CD4-positive, alpha-beta T cell treated with Interleukin-17A for 1 hour (primary cell): ENCODE measurements around the gene SLC35B2.
A peak's percentile ranks its signal among the peaks of the same experiment; 100 is the strongest.

Experiments
- DNase-seq: peaks from one replicate; pipeline ENCODE4 v3.0.0-alpha.2; 2020

Gene SLC35B2

DNA sequence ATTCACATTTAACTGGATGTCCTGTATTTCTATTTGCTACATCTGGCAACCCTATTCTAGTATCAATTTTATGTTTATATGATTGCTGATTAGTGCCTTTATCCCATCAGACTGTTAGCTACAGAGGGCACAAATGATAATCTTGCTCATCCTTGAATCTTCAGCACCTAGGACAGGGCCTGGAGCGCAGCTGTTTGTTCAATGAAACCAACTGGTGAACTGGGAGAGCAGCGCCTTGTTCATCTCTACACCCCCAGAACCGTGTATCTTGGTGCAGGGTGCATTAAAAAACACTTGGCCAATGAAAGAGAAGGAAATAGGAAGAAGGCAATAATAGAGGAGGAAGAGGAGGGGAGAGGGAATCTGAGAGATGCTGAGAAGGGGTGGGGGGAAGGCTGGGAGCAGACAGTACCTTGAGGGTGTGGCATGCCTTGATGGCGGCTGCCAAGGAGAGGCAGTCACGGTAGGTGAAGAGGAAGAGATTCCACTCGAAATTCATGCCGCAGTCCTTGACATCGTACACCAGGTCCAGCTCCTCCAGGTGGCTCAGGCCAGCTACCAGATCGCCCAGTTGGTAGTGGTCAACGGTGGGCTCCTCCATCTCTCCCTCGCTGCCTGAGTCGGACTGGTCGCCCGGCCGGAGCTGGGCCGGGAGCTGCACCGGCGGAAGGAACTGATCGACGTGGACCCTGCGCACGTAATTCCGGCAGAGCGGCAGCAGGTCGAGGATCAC, 28.4 kb upstream of the SLC35B2 start:
- DNase-seq: no peak

DNA sequence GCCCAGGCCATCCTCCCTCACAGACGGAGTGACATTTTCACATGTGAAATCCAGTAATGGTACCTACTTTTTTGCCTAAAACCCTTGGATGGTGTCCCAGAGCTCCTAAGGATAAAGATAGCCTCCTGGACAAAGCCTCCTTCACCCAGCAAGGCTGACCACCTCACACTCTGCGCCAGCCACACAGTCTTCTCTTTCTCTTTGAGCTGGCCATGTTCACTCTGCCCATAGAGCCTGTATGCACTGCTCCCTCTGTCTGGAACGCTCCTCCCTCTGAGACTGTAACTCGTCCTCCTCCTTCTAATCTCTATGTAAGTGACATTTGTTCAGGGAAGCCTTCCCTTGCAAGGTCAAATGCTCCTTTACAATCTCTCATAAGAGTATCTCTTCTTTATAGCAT, 27.5 kb upstream of the SLC35B2 start:
- no peak for DNase-seq

DNA sequence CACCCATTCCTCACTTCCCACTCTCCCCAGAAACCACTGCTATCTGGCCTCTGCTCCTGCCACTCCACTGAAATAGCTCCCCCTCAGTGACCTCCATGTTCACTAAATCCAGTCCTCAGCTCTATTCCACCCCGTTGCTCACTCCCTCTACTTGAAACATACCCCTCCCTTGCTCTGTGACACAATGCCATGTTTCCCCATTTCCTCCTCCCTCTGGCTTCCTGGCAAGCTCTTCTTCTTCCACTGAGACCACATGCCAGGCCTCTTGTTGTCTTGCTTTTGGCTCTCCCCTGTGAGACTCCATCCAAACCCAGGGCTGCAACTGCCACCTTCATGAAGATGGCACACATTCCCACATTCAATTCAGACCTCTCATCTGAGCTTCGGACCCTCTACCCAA, 26.8 kb upstream of the SLC35B2 start:
- DNase-seq: no peak

DNA sequence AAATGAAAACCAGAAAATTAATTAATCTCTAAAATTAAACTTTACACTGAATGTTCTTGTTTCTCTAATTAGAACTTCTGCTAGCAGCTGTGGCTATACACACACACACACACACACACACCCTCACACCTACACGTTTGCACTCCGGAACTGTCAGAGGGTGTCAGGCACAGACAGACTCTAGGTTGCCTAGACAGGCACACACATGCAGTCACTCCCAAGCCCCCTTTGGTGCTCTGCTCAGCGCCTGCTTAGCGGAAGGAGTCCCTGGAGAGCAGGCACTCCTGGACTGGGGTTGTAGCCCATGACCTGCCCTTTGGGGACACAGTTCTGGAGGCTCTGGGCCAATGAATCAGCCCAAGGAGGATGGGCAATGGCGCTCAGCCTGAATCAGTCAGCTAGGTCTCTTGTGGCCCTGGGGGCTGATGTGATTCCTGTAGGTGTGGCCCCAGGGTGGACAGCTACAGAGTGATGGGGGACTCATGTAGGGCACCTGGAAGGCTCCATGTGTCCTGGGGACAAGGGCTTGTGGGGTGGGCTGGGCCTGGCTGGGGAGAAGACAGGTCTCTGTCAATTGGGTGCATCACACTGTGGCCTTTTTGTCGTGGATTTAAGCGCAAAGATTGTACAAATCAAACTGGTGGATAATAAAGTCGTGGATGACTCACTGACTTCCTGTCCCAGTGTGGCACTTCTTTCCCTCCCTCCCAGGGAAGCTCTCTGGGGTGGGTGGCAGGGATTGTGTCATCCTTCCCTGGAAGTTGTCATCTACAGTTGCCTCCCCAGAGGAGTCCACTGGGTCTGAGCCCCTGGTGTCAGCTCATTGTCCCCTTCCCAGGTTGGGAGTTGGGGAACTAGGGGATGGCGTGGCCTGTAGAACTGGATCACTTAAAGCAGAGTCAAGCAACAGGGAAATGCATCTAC, 21.7 kb upstream of the SLC35B2 start:
- no peak for DNase-seq

DNA sequence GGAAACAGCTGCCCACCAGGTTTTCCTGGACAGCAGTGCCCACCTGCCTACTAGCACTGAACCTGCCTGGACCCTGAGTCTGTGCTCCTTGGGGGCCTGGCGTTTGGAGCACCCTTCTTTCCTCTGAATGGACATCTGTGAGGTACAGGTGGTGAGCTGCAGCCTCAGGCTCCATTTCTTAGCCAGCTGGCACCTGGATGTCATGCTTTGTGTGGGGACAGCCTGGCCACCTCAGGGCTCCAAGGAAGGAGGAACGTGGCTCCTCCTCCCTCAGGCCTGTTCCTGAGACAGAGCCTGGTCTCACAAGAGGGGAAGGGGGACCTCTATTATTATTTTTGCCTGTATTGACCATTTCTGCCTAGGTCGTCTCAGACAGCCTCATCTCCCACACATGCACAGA, 21.0 kb upstream of the SLC35B2 start:
- DNase-seq: no peak

DNA sequence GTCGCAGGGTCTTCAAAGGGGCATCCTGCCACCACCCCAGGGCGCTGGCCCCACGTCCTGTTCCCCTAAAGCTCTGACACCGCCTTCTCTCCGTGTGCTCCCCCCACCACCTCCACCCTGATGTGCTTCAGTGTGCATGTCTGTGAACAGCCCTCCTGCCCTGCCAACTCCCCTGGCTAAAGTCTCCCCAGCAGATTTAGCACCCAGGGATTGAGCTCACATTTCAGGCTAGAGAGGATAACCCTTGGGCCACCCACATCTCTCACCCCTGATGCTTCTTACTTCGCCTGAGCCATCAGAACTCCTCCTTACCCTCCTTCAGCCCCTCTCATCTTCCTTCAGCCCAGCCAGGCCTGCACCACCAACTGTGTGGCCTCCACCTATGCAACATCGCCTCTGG, 20.4 kb upstream of the SLC35B2 start:
- DNase-seq: no peak

DNA sequence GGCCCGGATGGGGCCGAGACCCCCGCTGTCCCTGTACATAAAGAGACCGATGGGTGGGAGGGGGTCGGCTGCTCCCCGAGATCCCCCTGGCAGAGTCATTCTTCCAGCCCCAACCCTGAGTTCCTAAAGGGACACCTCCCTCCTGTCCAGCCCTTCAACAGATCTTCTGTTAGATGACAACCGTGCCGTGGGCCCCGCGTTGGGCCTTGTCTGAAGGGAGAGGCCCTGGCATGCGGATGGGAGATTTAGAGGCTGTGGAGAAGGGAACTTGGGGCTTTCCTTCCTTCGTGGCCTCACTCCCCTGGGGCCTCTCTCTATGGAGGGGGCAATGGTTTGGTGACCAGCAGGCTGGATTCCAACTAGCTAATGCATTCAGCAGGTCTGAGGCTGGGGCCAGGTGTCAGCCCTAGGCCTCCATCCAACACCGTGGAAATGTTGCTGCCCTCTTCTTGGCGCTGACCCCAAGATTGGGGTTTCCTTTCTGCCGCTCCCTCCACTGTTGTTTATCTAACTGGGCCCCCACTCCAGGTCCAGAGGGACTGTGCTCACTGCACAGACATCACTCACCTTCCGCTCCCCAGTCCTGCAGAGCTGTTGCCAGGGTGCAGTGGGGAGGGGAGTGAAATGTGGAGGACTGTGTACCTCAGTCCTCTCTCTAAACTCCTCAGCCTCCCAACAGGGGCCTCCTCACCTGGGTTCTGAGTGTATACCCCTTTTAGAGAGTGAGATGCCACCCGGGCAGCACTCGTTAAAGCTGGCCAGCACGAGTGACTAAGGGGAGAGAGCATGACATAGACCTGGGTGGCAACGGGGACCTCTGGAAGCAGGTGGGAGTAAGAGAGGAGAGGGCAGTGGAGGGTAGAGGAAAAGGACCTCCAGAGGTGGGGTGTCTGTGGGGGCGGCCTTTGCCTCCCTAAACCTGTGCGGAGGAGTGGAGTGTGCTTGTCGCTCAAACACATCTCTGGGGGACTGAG, 19.6 kb upstream of the SLC35B2 start:
- no peak for DNase-seq

DNA sequence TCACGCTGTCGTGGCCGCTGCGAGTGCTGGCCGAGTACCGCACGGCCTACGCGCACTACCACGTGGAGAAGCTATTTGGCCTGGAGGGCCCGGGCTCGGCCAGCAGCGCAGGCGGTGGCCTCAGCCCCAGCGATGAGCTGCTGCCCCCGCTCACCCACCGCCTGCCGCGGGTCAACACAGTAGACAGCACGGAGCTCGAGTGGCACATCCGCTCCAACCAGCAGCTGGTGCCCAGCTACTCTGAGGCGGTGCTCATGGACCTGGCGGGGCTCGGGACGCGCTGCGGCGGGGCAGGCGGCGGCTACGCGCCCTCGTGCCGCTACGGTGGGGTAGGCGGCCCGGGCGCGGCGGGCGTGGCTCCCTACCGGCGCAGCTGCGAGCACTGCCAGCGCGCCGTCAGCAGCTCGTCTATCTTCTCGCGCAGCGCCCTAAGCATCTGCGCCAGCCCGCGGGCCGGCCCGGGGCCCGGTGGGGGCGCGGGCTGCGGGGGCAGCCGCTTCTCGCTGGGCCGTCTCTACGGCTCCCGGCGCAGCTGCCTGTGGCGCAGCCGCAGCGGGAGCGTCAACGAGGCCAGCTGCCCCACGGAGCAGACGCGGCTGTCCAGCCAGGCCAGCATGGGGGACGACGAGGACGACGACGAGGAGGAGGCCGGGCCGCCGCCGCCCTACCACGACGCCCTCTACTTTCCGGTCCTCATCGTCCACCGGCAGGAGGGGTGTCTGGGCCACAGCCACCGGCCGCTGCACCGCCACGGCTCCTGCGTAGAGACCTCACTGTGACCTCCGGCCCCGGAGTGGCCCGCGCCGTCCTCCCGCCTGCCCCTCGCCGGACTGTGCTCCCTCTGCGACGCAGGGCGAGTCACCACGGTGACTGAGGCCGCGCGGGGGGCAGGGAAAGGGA, 18.7 kb upstream of the SLC35B2 start:
- no peak for DNase-seq

DNA sequence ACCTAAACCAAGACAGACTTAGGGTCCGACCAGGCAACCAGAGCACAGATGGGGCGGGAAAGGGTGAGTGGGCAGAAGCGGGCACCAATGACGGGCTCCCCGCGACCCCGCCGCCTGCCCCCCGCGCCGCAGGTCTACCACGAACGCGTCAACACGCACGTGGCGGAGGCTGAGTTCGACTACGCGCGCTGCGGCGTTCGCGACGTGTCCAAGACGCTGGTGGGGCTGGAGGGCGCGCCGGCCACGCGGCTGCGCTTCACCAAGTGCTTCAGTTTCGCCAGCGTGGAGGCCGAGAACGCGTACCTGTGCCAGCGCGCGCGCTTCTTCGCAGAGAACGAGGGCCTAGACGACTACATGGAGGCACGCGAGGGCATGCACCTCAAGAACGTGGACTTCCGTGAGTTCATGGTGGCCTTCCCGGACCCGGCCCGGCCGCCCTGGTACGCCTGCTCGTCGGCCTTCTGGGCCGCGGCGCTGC, 18.0 kb upstream of the SLC35B2 start:
- DNase-seq: no peak

DNA sequence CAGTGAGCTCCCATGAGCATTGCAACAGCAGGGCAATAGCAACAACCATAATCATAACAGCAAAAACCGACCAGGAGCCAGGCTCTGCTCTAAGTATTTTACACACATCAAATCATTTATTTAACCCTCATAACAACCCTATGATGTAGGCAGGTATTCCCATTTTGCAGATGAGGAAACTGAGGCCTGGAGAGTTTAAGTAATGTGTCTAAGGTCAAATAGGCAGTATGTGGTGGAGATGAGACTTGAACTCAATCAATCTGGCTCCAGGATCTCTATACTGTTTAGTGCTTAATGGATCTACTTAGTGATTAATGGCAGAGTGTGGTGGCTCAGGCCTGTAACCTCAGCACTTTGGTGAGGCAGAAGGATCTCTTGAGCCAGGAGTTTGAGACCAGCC, 16.3 kb upstream of the SLC35B2 start:
- no peak for DNase-seq

DNA sequence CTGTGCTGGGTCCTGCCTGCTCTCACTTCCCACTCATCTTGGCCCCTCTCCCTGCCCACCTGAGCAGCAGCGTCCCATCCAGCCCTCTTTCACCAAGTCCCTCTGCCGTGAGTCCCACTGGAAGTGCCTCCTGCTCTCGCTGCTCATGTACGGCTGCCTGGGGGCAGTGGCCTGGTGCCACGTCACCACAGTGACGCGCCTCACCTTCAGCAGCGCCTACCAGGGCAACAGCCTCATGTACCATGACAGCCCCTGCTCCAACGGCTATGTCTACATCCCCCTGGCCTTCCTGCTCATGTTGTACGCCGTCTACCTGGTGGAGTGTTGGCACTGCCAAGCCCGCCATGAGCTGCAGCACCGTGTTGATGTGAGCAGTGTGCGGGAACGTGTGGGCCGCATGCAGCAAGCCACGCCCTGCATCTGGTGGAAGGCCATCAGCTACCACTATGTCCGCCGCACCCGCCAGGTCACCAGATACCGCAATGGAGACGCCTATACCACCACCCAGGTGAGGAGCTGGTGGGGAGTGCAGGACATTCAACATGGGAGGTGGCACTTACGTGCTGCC, 15.8 kb upstream of the SLC35B2 start:
- no peak for DNase-seq

DNA sequence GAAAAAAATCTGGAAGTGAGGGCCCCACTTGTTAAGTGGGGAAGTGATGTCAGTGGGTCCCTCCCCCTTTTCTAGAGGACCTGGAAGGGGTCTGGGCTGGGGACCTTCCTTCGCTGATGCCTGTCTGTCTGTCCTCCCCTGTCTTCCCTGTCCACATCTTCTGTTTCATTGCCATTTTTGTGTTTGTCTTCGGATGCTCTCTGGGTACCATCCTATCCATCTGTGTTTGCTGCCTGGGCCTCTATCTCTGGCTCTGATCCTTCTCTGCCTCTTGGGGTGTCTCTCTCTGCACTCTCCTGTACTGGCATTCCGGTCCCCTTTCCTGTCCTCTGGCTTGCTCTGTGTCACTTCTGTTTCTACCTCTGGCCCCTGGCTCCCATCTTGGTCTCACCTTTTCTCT, 15.2 kb upstream of the SLC35B2 start:
- DNase-seq: no peak

DNA sequence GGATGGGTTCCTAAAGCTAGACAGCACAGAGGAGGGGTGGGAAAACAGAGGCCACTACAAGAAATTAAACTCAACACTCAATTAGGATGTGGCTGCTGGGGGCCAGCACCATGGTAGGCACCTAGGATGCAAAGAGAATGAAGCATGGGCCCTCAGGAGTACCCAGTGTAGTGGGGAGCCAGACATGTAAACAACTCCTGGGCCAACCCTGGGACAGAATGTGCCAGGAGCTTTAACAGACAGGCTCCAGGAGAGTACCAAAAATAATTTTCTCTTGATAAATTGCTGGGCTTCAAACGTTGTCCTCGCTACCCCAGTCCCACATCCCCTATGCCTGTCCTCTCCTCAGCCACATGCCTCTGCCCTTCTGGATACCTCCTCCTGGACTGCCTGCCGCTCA, 14.6 kb upstream of the SLC35B2 start:
- no peak for DNase-seq

DNA sequence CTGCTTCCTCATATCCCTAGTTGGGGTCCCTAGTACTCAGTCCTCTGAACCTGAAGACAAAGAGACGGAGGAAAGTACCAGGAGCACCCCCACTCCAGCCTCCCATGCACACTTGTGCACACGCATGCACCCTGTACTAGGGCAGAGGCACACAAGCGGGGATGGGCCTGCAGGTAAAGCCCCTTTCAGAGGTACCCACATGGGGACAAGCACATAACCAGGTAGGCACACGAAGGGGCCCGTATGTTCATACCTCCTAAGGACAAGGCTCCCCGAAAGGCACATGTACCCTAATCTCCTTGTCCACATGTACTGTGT, 14.0 kb upstream of the SLC35B2 start:
- DNase-seq: no peak

DNA sequence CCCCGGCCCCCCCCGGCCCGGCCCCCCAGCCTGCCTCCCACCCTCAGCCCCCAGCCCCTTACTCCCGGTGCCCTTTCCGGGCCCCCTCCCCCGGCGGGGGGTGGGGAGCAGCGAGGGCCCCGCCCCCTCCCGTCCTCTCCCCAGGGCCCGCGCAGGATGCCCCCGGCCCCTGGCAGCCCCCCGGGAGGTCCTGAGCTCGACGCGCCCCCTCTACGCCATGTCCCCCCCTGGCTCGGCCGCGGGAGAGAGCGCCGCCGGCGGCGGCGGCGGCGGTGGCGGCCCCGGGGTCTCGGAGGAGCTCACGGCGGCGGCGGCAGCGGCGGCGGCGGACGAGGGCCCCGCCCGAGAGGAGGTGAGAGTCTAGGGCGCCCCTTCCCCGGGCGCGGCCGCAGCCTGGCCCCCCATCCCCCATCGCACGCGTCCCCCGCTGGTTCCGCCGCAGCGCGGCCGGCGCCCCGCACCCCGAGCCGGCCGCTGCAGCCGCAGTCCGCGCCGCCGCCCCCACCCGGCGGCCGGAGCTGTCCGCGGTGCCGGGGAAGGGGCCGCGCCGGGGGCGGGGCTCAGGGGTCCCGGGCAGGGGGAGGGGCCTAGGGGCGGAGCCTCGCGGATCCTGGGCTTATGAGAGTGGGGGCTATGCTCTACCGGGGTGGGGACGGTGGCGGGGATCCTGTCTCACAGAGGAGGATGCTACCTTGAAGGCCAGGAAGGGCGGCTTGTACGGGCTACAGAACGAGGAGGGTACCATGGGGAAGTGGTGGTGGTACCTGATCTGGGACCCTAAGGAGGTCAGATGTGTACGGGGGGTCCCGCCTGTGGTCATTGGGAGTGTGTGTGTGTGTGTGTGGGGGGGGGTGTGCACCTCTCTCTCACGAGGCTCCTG, 13.4 kb upstream of the SLC35B2 start:
- peak; percentile 18 for DNase-seq

DNA sequence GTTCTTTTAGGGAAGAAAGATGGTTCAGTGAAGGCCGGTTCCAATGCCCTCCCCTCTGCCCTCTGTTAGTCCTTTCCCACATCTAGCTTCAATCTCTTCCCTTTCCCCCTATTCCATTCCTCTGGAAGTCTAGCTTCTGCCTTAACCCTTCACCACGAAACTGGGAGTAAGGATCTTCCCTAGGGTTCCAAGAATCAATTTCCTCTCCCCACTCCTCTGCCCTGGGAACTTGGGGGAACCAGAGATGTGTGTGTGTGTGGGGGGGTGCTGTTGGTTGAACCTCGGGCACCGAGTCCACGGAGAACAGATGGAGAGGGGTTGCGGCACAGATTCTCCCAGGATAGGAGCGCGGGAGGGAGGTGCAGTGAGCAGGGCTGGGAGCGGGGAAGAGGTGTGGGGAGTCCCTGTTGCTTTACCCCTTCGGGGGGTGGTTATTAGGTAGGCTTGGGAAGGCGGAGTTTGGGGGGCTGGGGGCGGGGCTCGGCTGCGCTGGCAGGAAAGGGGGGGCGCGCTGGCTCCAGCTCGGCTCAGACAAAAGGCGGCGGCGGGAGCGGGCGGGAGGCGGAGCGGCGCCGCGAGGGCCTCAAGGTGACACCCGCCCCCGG, 12.7 kb upstream of the SLC35B2 start, which contains the start of gene TMEM151B:
Gene TMEM151B (plus strand): TSS at position 530 of the 605 bp plus-strand sequence. CDS start 293 bp downstream, outside the sequence.
- peak; percentile 37 for DNase-seq

DNA sequence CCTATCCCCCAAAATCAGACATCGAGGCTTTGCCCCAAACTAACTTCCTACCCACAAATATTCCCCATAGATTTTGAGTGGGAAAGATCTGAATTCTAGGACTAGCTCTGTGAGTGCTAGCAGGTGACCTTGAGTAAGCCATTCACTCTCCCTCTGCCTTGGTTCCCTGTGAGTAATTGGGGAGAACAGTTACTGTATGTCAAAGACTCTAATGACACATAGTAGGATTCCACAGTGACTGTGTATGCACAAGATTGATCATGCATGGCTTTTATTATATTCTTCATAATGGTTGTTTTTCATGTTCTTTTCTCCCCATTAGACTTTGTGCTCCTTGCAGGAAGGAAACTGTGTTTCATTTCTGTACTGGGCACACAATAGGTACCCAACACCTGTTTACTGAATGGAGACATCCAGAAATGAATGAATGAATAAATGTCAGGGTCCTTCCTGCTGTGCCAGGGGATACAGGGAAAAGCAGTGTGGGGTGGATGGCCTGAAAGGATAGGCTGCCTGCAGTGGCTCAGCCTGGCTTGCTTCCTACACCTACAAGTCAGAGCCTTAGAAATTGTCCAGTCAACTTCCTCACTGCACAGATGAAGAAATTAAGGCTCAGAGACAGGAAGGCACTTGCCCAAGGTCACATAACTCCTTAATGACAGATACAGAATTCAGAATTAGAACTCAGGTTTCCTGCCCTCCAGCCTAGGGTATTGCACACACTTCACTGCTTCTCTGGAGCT, 12.0 kb upstream of the SLC35B2 start:
- no peak for DNase-seq

DNA sequence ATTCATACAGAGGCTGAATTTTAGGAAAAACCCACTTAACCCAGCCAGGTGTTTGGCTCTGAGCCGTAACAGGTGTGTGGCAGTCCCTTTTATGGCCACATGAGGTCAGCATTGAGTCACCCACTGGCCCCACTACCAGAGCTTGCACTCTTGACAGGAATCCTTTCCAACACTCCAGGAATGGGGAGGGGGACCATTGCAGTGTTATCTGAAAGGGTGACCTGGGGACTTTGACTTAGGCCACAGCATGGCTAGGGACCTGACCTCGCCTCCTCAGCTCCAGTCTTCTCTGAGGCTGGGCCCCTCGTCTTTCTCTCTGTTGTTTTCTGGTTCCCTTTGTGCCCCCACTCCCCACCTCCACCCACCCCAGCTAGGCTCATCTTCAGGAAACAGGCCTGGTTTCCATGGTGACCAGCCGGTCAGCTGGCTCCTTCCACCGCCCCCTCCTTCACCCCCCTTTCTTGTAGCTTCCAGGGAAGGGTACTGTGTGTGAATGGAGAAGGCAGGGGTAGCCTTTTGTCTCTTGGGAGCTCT, 10.8 kb upstream of the SLC35B2 start:
- peak; percentile 76 for DNase-seq

DNA sequence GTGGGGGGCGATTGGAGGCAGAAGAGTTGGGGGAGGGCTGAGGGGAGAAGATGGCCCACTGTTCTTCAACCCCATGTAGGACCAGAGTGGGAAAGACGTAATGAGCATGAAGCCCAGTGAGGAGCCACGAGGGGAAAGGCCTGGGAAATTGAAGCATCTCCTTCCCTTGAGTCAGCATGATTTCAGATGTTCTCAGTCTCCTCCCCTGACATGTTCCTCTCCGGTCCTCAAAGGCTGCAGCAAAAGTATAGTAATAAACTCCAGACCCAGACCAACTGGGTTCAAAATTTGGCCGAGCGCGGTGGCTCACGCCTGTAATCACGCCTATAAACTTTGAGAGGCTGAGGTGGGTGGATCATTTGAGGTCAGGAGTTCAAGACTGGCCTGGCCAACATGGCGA, 9.9 kb upstream of the SLC35B2 start:
- DNase-seq: no peak
